ENCODE data around the gene MAGI3.

Gene MAGI3

DNA sequence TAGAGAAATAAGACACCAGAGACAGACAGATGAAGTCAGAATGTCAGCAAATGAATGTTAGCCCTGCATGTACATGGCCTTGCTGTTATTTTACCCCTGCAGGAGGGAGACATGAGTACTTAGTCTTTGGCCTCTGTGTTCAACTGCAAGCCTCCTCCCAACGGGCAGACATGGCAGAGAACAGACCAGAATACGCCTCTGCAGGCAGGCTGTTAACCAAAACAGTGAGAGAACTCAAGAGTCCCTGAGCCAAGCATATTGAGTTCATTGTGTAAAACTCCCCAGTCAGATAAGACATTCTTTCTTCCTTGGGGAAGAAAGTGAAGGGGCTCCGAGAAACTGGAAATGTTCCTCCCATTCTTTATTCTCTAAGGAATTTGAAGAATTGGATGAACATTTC lies 218.1 kb downstream of the MAGI3 start:
- TF ChIP-seq, protein P1, sequence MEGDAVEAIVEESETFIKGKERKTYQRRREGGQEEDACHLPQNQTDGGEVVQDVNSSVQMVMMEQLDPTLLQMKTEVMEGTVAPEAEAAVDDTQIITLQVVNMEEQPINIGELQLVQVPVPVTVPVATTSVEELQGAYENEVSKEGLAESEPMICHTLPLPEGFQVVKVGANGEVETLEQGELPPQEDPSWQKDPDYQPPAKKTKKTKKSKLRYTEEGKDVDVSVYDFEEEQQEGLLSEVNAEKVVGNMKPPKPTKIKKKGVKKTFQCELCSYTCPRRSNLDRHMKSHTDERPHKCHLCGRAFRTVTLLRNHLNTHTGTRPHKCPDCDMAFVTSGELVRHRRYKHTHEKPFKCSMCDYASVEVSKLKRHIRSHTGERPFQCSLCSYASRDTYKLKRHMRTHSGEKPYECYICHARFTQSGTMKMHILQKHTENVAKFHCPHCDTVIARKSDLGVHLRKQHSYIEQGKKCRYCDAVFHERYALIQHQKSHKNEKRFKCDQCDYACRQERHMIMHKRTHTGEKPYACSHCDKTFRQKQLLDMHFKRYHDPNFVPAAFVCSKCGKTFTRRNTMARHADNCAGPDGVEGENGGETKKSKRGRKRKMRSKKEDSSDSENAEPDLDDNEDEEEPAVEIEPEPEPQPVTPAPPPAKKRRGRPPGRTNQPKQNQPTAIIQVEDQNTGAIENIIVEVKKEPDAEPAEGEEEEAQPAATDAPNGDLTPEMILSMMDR (IDR thresholded peaks at IDR 0.05; ENCODE audit: low read depth, low read length): no peak
- no peak for TF ChIP-seq EZH2phosphoT487 (IDR thresholded peaks at IDR 0.05; ENCODE audit: low read depth)
- H4K20me1 ChIP-seq (ENCODE audit: insufficient read depth, low read length): no peaks in the 10 kb centered on the region
- H3K4me3 ChIP-seq (ENCODE audit: low read length): no peak overlapping the region
- no peaks in the 10 kb centered on the region for H3K27me3 ChIP-seq (ENCODE audit: low read depth, low read length)
- no peak overlapping the region for H3K9ac ChIP-seq (ENCODE audit: low read length)
- H2AFZ ChIP-seq (ENCODE audit: low read depth, low read length): no peak overlapping the region
- no peaks in the 10 kb centered on the region for H3K4me1 ChIP-seq (ENCODE audit: low read length)
- no peaks in the 10 kb centered on the region for H3K9me3 ChIP-seq (ENCODE audit: insufficient read depth, low read length)
- H3K79me2 ChIP-seq (ENCODE audit: low read length): no peaks in the 10 kb centered on the region
- H3K27ac ChIP-seq (ENCODE audit: low read length): no peak overlapping the region
- no peak overlapping the region for H3K4me2 ChIP-seq (ENCODE audit: low read length)
- no peaks in the 10 kb centered on the region for H3K36me3 ChIP-seq (replicated peaks; ENCODE audit: low read depth, low read length)

DNA sequence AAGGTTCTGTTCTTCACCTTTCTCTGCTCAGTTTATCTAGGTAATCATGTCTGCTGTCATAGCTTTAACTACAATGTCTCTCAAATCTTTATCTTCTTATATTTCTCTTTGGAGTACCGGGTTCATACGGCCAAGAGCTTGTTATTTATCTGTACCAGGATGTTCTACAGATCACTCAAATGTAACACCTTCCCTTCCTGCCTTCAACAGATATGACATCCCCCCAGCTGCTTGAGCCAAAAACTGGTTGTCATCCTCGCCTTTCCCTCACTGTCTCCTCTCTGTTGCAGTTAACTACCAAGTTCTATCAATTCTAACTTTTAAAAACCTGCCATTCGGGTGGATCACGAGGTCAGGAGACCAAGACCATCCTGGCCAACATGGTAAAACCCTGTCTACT lies 220.1 kb downstream of the MAGI3 start:
- H3K4me1 ChIP-seq (ENCODE audit: low read length): no peaks in the 10 kb centered on the region
- H3K4me2 ChIP-seq (ENCODE audit: low read length): no peak overlapping the region
- no peak overlapping the region for H3K27ac ChIP-seq (ENCODE audit: low read length)
- H3K79me2 ChIP-seq (ENCODE audit: low read length): no peaks in the 10 kb centered on the region
- no peak overlapping the region for H3K4me3 ChIP-seq (ENCODE audit: low read length)
- no peaks in the 10 kb centered on the region for H3K27me3 ChIP-seq (ENCODE audit: low read depth, low read length)
- H4K20me1 ChIP-seq (ENCODE audit: insufficient read depth, low read length): no peaks in the 10 kb centered on the region
- no peak overlapping the region for H3K9ac ChIP-seq (ENCODE audit: low read length)
- TF ChIP-seq, protein P1 (IDR thresholded peaks at IDR 0.05; ENCODE audit: low read depth, low read length): no peak
- no peak for TF ChIP-seq EZH2phosphoT487 (IDR thresholded peaks at IDR 0.05; ENCODE audit: low read depth)
- H3K36me3 ChIP-seq (replicated peaks; ENCODE audit: low read depth, low read length): no peaks in the 10 kb centered on the region
- H3K9me3 ChIP-seq (ENCODE audit: insufficient read depth, low read length): no peaks in the 10 kb centered on the region
- H2AFZ ChIP-seq (ENCODE audit: low read depth, low read length): no peak overlapping the region

DNA sequence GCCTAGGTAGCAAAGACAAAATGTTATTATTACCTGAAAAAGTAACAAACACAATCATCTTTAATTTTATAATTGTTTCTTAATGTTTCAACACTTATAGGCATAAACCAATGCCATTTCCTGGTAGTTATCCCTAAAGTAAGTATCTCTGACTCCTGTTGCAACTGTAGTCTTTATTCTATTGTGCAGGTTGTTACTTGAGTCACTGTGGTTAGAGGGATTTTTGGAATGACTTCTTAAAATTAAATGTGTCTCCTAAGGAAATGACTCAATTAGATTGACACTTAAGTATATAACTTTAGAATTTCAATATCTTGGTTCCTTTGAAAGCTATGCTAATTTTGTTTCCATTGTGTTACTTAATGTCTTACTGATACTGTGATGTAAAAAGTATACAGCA lies 225.1 kb downstream of the MAGI3 start:
- H3K4me3 ChIP-seq (ENCODE audit: low read length): no peak overlapping the region
- TF ChIP-seq EZH2phosphoT487 (IDR thresholded peaks at IDR 0.05; ENCODE audit: low read depth): no peak
- TF ChIP-seq, protein P1 (IDR thresholded peaks at IDR 0.05; ENCODE audit: low read depth, low read length): no peak
- H4K20me1 ChIP-seq (ENCODE audit: insufficient read depth, low read length): no peaks in the 10 kb centered on the region
- no peaks in the 10 kb centered on the region for H3K36me3 ChIP-seq (replicated peaks; ENCODE audit: low read depth, low read length)
- H2AFZ ChIP-seq (ENCODE audit: low read depth, low read length): no peak overlapping the region
- no peak overlapping the region for H3K4me2 ChIP-seq (ENCODE audit: low read length)
- no peaks in the 10 kb centered on the region for H3K9me3 ChIP-seq (ENCODE audit: insufficient read depth, low read length)
- no peaks in the 10 kb centered on the region for H3K79me2 ChIP-seq (ENCODE audit: low read length)
- no peaks in the 10 kb centered on the region for H3K4me1 ChIP-seq (ENCODE audit: low read length)
- H3K27me3 ChIP-seq (ENCODE audit: low read depth, low read length): no peaks in the 10 kb centered on the region
- no peak overlapping the region for H3K27ac ChIP-seq (ENCODE audit: low read length)
- no peak overlapping the region for H3K9ac ChIP-seq (ENCODE audit: low read length)

DNA sequence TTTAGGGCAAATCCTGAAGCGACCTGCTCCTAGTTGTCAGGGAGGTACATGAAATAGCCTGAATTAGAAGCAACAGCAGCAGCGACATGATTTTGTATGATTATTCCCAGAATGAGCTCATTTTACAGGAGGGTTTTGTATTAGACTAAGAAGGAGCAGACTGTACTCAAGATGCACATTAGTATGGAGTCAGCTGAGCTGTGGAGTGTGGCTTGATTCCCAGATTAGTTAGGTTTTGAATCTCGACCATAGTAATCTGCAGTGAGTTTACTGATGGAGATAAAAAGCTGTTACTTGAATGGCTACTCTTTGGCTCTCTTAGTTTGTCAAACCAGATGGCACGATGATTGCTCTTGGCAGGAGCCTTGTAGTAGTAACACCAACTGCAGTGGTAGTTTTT lies 225.8 kb downstream of the MAGI3 start:
- Histone ChIP-seq H4K20me1 (ENCODE audit: insufficient read depth, low read length) (no peaks in the 10 kb centered on the region), H3K36me3 (replicated peaks; ENCODE audit: low read depth, low read length) (no peaks in the 10 kb centered on the region), H3K4me1 (ENCODE audit: low read length) (no peaks in the 10 kb centered on the region), H3K27ac (ENCODE audit: low read length) (no peak overlapping the region), H3K4me2 (ENCODE audit: low read length) (no peak overlapping the region), H3K27me3 (ENCODE audit: low read depth, low read length) (no peaks in the 10 kb centered on the region), H3K4me3 (ENCODE audit: low read length) (no peak overlapping the region), H3K9ac (ENCODE audit: low read length) (no peak overlapping the region), H3K79me2 (ENCODE audit: low read length) (no peaks in the 10 kb centered on the region), H2AFZ (ENCODE audit: low read depth, low read length) (no peak overlapping the region), H3K9me3 (ENCODE audit: insufficient read depth, low read length) (no peaks in the 10 kb centered on the region)
- no peak for TF ChIP-seq EZH2phosphoT487 (IDR thresholded peaks at IDR 0.05; ENCODE audit: low read depth)
- TF ChIP-seq, protein P1 (IDR thresholded peaks at IDR 0.05; ENCODE audit: low read depth, low read length): no peak

Data from OCI-LY3 (cell line).